C4-2B (cell line): ENCODE results near the gene ABCG1.

Source experiments
- ZFX ChIP-seq: fragments of 450-650 bp; IDR thresholded peaks from 2 replicates; pipeline ENCODE4 v1.6.1; 2017
- TF ChIP-seq, protein P1 (sequence below): fragments of 450-650 bp; conservative IDR thresholded peaks from 2 replicates; pipeline ENCODE4 v1.5.1; 2017; ENCODE audit warnings: mild to moderate bottlenecking

GRCh38 chr21:42179316-42179715 is 39.6 kb upstream of the ABCG1 start:
- TF ChIP-seq, protein P1, sequence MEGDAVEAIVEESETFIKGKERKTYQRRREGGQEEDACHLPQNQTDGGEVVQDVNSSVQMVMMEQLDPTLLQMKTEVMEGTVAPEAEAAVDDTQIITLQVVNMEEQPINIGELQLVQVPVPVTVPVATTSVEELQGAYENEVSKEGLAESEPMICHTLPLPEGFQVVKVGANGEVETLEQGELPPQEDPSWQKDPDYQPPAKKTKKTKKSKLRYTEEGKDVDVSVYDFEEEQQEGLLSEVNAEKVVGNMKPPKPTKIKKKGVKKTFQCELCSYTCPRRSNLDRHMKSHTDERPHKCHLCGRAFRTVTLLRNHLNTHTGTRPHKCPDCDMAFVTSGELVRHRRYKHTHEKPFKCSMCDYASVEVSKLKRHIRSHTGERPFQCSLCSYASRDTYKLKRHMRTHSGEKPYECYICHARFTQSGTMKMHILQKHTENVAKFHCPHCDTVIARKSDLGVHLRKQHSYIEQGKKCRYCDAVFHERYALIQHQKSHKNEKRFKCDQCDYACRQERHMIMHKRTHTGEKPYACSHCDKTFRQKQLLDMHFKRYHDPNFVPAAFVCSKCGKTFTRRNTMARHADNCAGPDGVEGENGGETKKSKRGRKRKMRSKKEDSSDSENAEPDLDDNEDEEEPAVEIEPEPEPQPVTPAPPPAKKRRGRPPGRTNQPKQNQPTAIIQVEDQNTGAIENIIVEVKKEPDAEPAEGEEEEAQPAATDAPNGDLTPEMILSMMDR = no peak
- no peak for TF ChIP-seq ZFX
